PFSK-1 (cell line): Measurements from ENCODE around the gene PILRA.

Experiments used
- FOXP2 ChIP-seq: optimal IDR thresholded peaks from 2 replicates; pipeline ENCODE3; 2011; ENCODE audit warnings: borderline replicate concordance, control low read depth, inconsistent platforms; ENCODE audit not compliant: insufficient read depth; ENCODE audit errors: extremely low read length, extremely low read depth
- POLR2AphosphoS5 ChIP-seq: IDR thresholded peaks from 2 replicates; pipeline ENCODE4 v1.6.1; 2012; ENCODE audit warnings: low read depth, mild to moderate bottlenecking, control low read depth, low read length, moderate library complexity
- SIN3A ChIP-seq: IDR thresholded peaks from 2 replicates; pipeline ENCODE4 v1.6.1; 2012; ENCODE audit warnings: mild to moderate bottlenecking, low read length, moderate library complexity, borderline replicate concordance; ENCODE audit not compliant: insufficient read depth
- TAF1 ChIP-seq: IDR thresholded peaks from 2 replicates; pipeline ENCODE4 v1.6.1; 2012; ENCODE audit warnings: low read length, control low read depth, borderline replicate concordance; ENCODE audit not compliant: insufficient read depth
- TF ChIP-seq, protein P1 (sequence below), 2 experiments: IDR thresholded peaks; 2 replicates each; pipeline versions ENCODE4 v1.6.1 to v1.8.0; 2011 to 2012; ENCODE audit warnings: low read depth in 2 of 2, low read length in 2 of 2, control low read depth in 1 of 2, inconsistent platforms in 1 of 2, mild to moderate bottlenecking in 1 of 2, moderate library complexity in 1 of 2; ENCODE audit not compliant: insufficient read depth in 1 of 2

DNA sequence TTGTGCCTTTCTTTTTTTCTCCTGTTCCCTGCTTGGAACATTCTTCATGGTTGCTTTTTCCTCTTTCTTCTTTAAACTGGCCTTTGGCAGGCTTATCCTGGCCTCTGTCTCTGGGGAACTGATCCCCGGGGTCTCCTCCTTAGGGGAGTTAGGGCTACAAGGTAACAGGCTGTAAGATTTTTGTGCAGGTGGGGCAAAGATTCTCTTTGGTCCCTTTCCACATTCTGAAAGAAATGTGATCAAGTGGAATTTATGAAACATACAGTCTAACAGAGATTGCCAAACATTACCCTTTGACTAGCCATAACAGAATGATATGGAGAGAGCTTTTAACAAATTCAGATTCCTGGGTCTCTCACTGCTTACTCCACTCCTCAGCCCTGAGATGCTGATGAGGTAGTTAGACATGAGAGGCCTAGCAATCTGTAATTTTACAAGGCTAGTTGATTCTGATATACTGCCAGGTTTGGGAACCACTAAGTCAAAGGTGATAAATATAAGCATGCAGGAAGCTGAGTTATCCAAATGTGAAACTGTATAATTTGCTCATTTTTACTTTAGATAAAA is 46.5 kb downstream of the PILRA start:
- TF ChIP-seq SIN3A, result no peak
- TF ChIP-seq TAF1, result no peak
- no peak for TF ChIP-seq POLR2AphosphoS5
- TF ChIP-seq, protein P1, sequence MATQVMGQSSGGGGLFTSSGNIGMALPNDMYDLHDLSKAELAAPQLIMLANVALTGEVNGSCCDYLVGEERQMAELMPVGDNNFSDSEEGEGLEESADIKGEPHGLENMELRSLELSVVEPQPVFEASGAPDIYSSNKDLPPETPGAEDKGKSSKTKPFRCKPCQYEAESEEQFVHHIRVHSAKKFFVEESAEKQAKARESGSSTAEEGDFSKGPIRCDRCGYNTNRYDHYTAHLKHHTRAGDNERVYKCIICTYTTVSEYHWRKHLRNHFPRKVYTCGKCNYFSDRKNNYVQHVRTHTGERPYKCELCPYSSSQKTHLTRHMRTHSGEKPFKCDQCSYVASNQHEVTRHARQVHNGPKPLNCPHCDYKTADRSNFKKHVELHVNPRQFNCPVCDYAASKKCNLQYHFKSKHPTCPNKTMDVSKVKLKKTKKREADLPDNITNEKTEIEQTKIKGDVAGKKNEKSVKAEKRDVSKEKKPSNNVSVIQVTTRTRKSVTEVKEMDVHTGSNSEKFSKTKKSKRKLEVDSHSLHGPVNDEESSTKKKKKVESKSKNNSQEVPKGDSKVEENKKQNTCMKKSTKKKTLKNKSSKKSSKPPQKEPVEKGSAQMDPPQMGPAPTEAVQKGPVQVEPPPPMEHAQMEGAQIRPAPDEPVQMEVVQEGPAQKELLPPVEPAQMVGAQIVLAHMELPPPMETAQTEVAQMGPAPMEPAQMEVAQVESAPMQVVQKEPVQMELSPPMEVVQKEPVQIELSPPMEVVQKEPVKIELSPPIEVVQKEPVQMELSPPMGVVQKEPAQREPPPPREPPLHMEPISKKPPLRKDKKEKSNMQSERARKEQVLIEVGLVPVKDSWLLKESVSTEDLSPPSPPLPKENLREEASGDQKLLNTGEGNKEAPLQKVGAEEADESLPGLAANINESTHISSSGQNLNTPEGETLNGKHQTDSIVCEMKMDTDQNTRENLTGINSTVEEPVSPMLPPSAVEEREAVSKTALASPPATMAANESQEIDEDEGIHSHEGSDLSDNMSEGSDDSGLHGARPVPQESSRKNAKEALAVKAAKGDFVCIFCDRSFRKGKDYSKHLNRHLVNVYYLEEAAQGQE (IDR thresholded peaks at IDR 0.05; ENCODE audit: insufficient read depth in 1 of 2, low read depth in 2 of 2, low read length in 2 of 2), result no peak
- TF ChIP-seq FOXP2, result no peak
